GM23248 (cell line): ENCODE measurements around the gene ART4.

ENCODE experiments used
- EZH2 ChIP-seq: fragments of 200-600 bp; sonication (generic); IDR thresholded peaks from 2 replicates; pipeline ENCODE4 v1.6.1; 2018; ENCODE audit warnings: antibody characterized with exemption, mild to moderate bottlenecking; ENCODE audit not compliant: insufficient read depth, poor library complexity, severe bottlenecking
- EZH2phosphoT487 ChIP-seq: fragments of 200-600 bp; sonication (generic); IDR thresholded peaks from 2 replicates; pipeline ENCODE4 v1.6.1; 2018; ENCODE audit warnings: antibody characterized with exemption, moderate library complexity, mild to moderate bottlenecking, low read depth; ENCODE audit not compliant: insufficient read depth

DNA sequence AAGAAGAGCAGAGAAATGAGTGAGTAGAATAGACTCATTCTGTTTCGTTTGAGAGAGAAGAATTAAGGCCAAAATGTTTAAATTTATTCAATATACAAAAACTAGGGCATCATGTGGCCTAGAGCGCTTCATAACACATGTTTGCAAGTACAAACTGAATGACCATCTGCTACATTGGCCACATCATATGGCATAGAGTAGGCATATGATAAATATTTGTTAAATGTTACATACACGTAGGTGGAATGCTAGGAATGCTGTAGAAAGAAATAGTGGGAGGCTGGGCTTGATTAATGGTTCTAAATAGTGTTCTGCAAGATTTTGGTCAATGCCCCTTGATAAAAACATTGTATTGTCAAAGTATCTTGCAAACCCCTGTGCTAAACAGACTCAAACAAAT is 31.6 kb upstream of the ART4 start:
- TF ChIP-seq EZH2 (no peak), EZH2phosphoT487 (no peak)
